Mammary epithelial cell (primary cell): ENCODE data around the gene CYB561D1.

Experiments used
- CTCF ChIP-seq, 2 donors: IDR thresholded peaks in 1 of 2; conservative IDR thresholded peaks in 1 of 2; 2 replicates each; pipeline ENCODE4 v1.5.1; 2011 to 2012; ENCODE audit warnings: inconsistent platforms in 2 of 2, low read length in 2 of 2, mild to moderate bottlenecking in 2 of 2, control low read depth in 1 of 2, low read depth in 1 of 2; ENCODE audit not compliant: insufficient read depth in 1 of 2; ENCODE audit errors: extremely low read depth in 1 of 2
- EZH2 ChIP-seq: IDR thresholded peaks from 2 replicates; pipeline ENCODE4 v1.6.1; 2012; ENCODE audit warnings: low read length, inconsistent platforms, borderline replicate concordance

- TF ChIP-seq CTCF (conservative IDR thresholded peaks at IDR 0.05 in 1 of 2, IDR thresholded peaks at IDR 0.05 in 1 of 2; ENCODE audit: extremely low read depth in 1 of 2, insufficient read depth in 1 of 2, low read depth in 1 of 2, low read length in 2 of 2) (no peak), EZH2 (no peak)
These were observed 23.6 kb upstream of the CYB561D1 start for GRCh38 chr1:109470245-109470644.
